Right atrium auricular region (tissue), 2 donors: ENCODE results near the gene FURIN. TPM values are rescaled to one million over a fixed set of nuclear protein-coding genes. Genes with fewer than 3 reads are reported as not detected.

Experiments used
- DNase-seq: peaks from one replicate; pipeline ENCODE4 v3.0.0-alpha.2; 2019; ENCODE audit warnings: low spot score
- H3K27ac ChIP-seq, 2 donors: fragments of 200-600 bp; sonication (generic); 1 replicate in 1 of 2; 2 replicates in 1 of 2; pipeline ENCODE4 v1.5.1; 2016 to 2019
- H3K27me3 ChIP-seq, 2 donors: fragments of 200-600 bp; sonication (generic); one replicate each; pipeline versions ENCODE4 v1.5.1 to v1.6.0; 2017 to 2019
- H3K36me3 ChIP-seq: fragments of 200-600 bp; sonication (generic); one replicate; pipeline ENCODE4 v1.5.1; 2016
- H3K4me1 ChIP-seq, 2 donors: fragments of 200-600 bp; sonication (generic); one replicate each; pipeline versions ENCODE4 v1.5.1 to v1.6.0; 2017 to 2019
- H3K4me3 ChIP-seq, 2 donors: fragments of 200-600 bp; sonication (generic); 1 replicate in 1 of 2; 2 replicates in 1 of 2; pipeline ENCODE4 v1.5.1; 2017 to 2019; ENCODE audit warnings: mild to moderate bottlenecking in 1 of 2, moderate library complexity in 1 of 2
- H3K9me3 ChIP-seq, 2 donors: fragments of 200-600 bp; sonication (generic); one replicate each; pipeline ENCODE4 v1.5.1; 2019
- total RNA-seq, 2 donors: library from RNA; depleted of rRNA; stranded (reverse); fragments of >200 nt; gene quantifications; one replicate each; pipeline ENCODE4 v1.1.0, GENCODE V29; 2016
- TF ChIP-seq, protein P1 (sequence below), 2 donors: fragments of 200-600 bp; sonication (generic); IDR thresholded peaks; one replicate each; pipeline ENCODE4 v1.5.1; 2019; ENCODE audit warnings: antibody characterized with exemption in 2 of 2

The FURIN gene
- total RNA-seq, 2 donors from 2014 or later, result 57.1 to 82.8 TPM

DNA sequence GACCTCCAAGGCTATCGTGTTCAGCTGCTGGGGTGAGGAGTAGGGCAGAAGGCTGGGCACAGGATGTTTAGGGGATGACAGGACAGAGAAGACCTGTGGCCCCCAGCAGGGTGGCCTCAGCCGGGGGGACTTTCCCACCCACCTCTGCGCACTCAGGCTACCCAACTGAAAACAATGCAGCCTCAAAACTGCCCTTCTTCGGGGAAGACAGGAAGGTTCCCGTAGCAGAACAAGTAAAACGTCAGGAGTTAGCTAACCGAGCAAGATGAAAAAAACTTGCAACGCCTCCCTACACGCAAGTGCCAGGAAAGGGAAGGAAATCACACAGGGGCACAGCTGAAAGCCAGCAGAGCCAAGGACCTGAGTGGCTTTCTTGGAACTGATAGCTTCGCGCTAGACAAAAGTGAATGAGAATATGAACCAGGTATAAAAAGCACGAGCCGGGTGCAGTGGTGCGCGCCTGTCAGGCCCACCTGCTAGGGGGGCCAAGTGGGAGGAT is 38.4 kb upstream of the FURIN start:
- H3K27ac ChIP-seq, result peak overlapping the region in 1 of 2 donors; percentile 9
- TF ChIP-seq, protein P1, sequence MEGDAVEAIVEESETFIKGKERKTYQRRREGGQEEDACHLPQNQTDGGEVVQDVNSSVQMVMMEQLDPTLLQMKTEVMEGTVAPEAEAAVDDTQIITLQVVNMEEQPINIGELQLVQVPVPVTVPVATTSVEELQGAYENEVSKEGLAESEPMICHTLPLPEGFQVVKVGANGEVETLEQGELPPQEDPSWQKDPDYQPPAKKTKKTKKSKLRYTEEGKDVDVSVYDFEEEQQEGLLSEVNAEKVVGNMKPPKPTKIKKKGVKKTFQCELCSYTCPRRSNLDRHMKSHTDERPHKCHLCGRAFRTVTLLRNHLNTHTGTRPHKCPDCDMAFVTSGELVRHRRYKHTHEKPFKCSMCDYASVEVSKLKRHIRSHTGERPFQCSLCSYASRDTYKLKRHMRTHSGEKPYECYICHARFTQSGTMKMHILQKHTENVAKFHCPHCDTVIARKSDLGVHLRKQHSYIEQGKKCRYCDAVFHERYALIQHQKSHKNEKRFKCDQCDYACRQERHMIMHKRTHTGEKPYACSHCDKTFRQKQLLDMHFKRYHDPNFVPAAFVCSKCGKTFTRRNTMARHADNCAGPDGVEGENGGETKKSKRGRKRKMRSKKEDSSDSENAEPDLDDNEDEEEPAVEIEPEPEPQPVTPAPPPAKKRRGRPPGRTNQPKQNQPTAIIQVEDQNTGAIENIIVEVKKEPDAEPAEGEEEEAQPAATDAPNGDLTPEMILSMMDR (IDR thresholded peaks at IDR 0.05), result no peak
- no peak overlapping the region for H3K4me3 ChIP-seq
- no peaks in the 10 kb centered on the region for H3K36me3 ChIP-seq
- H3K9me3 ChIP-seq, result no peaks in the 10 kb centered on the region
- DNase-seq, result no peak
- no peaks in the 10 kb centered on the region for H3K27me3 ChIP-seq
- H3K4me1 ChIP-seq, result no peaks in the 10 kb centered on the region

DNA sequence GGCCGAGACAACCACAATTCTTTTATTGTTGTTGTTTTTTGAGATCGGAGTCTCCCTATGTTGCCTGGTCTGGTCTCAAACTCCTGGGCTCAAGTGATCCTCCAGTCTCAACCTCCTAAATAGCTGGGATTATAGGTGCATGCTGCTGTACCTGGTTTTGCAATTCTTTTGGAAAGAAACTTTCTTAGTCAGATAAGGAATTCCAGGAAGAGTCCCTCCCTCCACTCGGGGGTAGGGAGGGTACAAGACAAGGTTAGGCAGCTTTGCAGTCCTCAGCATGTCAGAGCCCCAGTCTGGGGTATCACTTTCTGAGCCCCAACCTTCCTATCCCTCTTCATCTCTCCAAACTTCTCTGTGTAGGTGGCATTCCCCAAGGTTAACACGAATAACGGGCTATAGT is 33.8 kb upstream of the FURIN start:
- H3K4me1 ChIP-seq, result no peaks in the 10 kb centered on the region
- TF ChIP-seq, protein P1 (IDR thresholded peaks at IDR 0.05), result no peak
- no peak for DNase-seq
- no peaks in the 10 kb centered on the region for H3K36me3 ChIP-seq
- no peaks in the 10 kb centered on the region for H3K27me3 ChIP-seq
- H3K4me3 ChIP-seq, result no peak overlapping the region
- H3K9me3 ChIP-seq, result no peaks in the 10 kb centered on the region
- no peak overlapping the region for H3K27ac ChIP-seq

DNA sequence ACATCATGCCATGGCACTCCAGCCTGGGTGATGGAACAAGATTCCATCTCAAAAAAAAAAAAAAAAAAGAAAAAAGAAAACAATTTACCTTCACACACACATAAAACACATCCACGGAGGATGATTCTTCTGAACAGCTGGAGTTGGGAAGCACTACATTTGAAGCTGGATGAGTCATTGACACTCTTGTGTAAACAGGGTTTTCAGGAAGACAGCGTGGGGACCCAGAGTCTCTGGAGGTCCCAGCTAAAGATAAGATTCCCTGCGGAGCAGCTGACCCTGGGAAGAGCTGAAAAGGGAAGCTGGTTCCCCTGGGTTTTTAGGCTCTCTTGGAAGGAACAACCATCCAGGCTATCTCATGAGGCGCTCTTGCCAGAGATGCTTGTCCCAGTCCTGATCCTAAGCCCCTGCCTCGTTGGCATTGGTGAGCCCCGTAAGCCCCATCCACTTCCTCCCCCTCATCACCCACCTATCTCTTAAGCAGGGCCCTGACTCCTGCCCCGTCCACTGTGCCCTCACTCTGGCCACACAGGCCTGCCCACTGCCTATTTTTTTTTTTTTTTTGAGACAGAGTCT is 32.0 kb upstream of the FURIN start:
- Histone ChIP-seq H3K36me3 (no peaks in the 10 kb centered on the region), H3K27me3 (no peaks in the 10 kb centered on the region), H3K4me3 (no peak overlapping the region), H3K9me3 (no peaks in the 10 kb centered on the region), H3K27ac (no peak overlapping the region), H3K4me1 (no peaks in the 10 kb centered on the region)
- TF ChIP-seq, protein P1 (IDR thresholded peaks at IDR 0.05), result no peak
- DNase-seq, result no peak

DNA sequence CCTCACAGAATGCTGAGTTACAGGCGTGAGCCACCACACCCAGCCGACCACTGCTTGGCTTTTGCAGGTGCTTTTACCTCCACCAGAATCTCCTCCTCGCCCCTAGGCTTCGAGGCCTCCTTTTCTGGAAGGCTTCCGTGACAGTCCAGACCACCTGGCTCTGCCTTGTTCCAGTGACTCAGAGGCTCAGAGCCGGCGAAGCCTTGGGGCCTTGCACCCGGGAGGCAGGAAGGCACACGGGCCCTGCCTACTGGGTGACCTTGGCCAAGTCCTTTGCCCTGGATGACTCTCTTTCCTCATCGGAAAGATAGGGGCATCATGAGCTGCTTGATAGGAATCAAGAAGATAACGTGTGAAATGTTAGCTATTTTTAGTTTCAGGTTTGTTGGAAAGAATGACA is 31.3 kb upstream of the FURIN start:
- Histone ChIP-seq H3K4me1 (no peaks in the 10 kb centered on the region), H3K36me3 (no peaks in the 10 kb centered on the region)
- TF ChIP-seq, protein P1 (IDR thresholded peaks at IDR 0.05), result no peak

DNA sequence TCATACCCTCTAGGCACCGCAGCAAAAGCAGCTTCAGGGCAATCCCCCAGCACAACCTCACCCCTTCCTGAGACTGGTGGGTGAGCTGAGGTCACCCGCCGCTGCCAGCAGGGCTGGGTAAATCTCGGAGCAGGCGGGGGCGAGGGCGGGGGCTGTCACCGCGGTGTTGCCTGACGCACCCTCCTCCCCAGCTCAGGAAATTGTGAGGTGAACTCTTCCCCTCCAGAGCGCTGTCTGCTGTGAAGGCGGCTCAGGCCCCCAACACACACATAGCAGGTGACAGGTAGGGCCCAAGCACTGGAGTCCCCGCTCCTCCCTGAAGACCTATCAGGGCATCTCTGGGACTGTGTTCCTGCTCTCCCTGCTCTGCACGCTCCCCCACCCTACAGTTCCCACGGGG is 30.2 kb upstream of the FURIN start:
- no peak overlapping the region for H3K27ac ChIP-seq
- H3K27me3 ChIP-seq, result no peaks in the 10 kb centered on the region
- no peak for DNase-seq
- H3K4me1 ChIP-seq, result no peaks in the 10 kb centered on the region
- TF ChIP-seq, protein P1 (IDR thresholded peaks at IDR 0.05), result no peak
- no peak overlapping the region for H3K4me3 ChIP-seq
- H3K9me3 ChIP-seq, result no peaks in the 10 kb centered on the region
- no peaks in the 10 kb centered on the region for H3K36me3 ChIP-seq

More for the DNA sequence above, 31.3 kb upstream of the FURIN start:
- Histone ChIP-seq H3K27me3 (no peaks in the 10 kb centered on the region), H3K4me3 (no peak overlapping the region), H3K27ac (no peak overlapping the region), H3K9me3 (no peaks in the 10 kb centered on the region)
- no peak for DNase-seq

DNA sequence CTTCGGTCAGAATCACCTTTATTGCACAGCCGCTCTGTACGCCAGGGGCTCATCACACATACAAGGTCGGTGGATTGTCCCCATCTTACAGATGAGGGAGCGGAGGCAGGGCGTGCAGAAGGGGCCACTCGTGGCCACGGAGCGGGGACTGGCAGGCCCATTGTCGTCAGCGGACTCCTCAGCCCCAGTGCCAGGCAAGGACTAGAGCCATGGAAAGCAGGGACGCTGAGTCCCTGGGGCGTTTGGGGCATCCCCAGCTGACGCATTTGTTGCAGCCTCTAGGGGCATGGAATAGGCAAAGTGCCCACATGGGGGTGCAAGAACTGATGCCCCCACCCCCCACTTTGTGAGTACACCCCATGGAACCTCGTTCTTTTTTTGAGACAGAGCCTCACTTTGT is 29.8 kb upstream of the FURIN start:
- Histone ChIP-seq H3K27me3 (no peaks in the 10 kb centered on the region), H3K27ac (no peak overlapping the region), H3K4me3 (no peak overlapping the region), H3K4me1 (no peaks in the 10 kb centered on the region), H3K9me3 (no peaks in the 10 kb centered on the region), H3K36me3 (no peaks in the 10 kb centered on the region)
- no peak for DNase-seq
- TF ChIP-seq, protein P1 (IDR thresholded peaks at IDR 0.05), result no peak
